NK-92 (cell line): ENCODE data around the gene FANCM.
A peak's percentile ranks its signal among the peaks of the same experiment; 100 is the strongest.

Experiments
- DNase-seq: peaks from one replicate; lab custom pipeline; 2025; ENCODE audit not compliant: unreplicated experiment; lab: John Stamatoyannopoulos, UW

FANCM gene

GRCh38 chr14:45135659-45136395 is at the start of gene FANCM:
FANCM (plus strand) TSS chr14:45135930; CDS start chr14:45136032, 102 bp downstream.
- DNase-seq: peak; percentile 41

- no peak for DNase-seq
Measured at GRCh38 chr14:45089813-45090212, 45.9 kb upstream of the FANCM start.

GRCh38 chr14:45091710-45092109 is 44.0 kb upstream of the FANCM start:
- no peak for DNase-seq

GRCh38 chr14:45094275-45094674 is 41.5 kb upstream of the FANCM start:
- DNase-seq: no peak

- no peak for DNase-seq
Measured at GRCh38 chr14:45095143-45095542, 40.6 kb upstream of the FANCM start.

GRCh38 chr14:45096218-45096617 is 39.5 kb upstream of the FANCM start:
- no peak for DNase-seq

- DNase-seq: no peak
Measured at GRCh38 chr14:45103806-45104205, 31.9 kb upstream of the FANCM start.

- DNase-seq: no peak
Measured at GRCh38 chr14:45104561-45104960, 31.2 kb upstream of the FANCM start.

GRCh38 chr14:45112896-45113781 is 22.6 kb upstream of the FANCM start:
- no peak for DNase-seq

GRCh38 chr14:45114327-45114726 is 21.4 kb upstream of the FANCM start:
- no peak for DNase-seq

GRCh38 chr14:45118594-45118993 is 17.1 kb upstream of the FANCM start:
- no peak for DNase-seq

- DNase-seq: no peak
Measured at GRCh38 chr14:45120096-45120495, 15.6 kb upstream of the FANCM start.

- no peak for DNase-seq
Measured at GRCh38 chr14:45123271-45123670, 12.5 kb upstream of the FANCM start.

- DNase-seq: no peak
Measured at GRCh38 chr14:45125754-45126153, 10.0 kb upstream of the FANCM start.

GRCh38 chr14:45128963-45129629 is 6.6 kb upstream of the FANCM start:
- no peak for DNase-seq

- no peak for DNase-seq
Measured at GRCh38 chr14:45133683-45134050, 2.1 kb upstream of the FANCM start.

GRCh38 chr14:45134051-45134958 is 1.4 kb upstream of the FANCM start, which contains the start of gene FKBP3:
FKBP3 (minus strand) TSS chr14:45134481; CDS start chr14:45134456, 25 bp downstream.
- peak; percentile 79 for DNase-seq

GRCh38 chr14:45135156-45135555 is 574 bp upstream of the FANCM start:
- no peak for DNase-seq

- no peak for DNase-seq
Measured at GRCh38 chr14:45136399-45136798, 669 bp downstream of the FANCM start.

GRCh38 chr14:45140661-45141187 is 5.0 kb downstream of the FANCM start:
- DNase-seq: no peak
